ENCODE measurements around the gene SLC35C1. TPM values are rescaled to one million over a fixed set of nuclear protein-coding genes. Genes with fewer than 3 reads are reported as not detected.

Gene SLC35C1
- total RNA-seq, 1 experiment from 2014 or later: 14.0 TPM

DNA sequence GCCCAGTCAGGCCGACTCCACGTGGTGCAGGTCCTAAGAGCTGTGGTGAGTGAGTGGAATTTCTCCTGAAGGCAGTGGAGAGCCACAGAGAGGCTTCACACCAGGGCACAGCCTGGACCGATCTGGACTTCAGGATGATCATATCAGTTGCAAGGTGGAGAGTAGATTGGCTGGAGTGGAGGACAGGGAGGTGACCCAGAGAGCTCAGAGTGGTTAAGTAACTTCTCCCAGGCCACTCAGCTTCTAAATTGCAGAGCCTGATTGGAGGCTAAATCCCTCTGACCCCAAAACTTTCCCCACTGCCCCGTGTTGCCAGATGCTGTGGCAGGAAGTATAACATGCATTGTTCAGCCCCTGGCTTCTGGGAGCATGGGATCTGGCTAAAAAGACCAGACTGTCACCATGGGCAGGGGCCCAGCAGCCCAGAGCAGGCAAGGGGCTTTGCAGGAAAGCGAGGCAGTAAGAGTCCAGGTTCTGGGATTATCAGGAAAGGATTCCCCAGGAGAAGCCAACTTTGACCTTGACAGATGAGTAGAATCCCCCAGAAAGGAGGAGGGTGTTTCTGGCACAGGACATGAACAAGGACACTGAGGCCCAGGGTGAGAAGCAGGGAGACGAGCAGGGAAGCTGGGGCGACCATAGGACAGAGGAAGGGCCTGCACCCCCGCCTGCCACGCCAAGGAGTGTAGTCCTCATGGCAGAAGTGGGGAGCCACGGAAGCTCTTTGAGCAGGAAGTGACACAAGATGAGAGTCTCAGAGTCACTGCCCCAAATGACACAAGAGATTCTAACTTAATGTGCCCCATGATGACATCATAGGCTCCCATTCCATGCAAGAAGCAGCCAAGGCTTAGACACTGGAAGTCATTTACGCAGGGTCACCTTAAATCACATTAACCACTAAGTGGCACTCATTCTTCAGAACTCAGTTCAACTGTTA lies 4.8 kb downstream of the SLC35C1 start:
- peaks cover 15% of the 10 kb centered on the region for H3K36me3 Mint-ChIP-seq (ENCODE audit: insufficient read depth, unreplicated experiment)
- POLR2A ChIA-PET: no interaction called here
- no peak overlapping the region for H3K27ac Mint-ChIP-seq (ENCODE audit: unreplicated experiment)
- no peak overlapping the region for H3K4me3 Mint-ChIP-seq (ENCODE audit: unreplicated experiment)
- H3K4me3 ChIP-seq (ENCODE audit: low read depth, low read length): no peak overlapping the region
- TF ChIP-seq CTCF (IDR thresholded peaks at IDR 0.05; ENCODE audit: insufficient read depth in 1 of 2, low read depth in 1 of 2, low read length in 1 of 2, severe bottlenecking in 1 of 2, unreplicated experiment in 1 of 2): no peak
- no peaks in the 10 kb centered on the region for H3K27me3 Mint-ChIP-seq (ENCODE audit: insufficient read depth, unreplicated experiment)
- intact Hi-C loops (cut with micrococcal nuclease; ENCODE audit: unreplicated experiment): no loop called here
- CTCF ChIA-PET: no interaction called here
- peaks cover 13% of the 10 kb centered on the region for H3K4me1 ChIP-seq
- no peak for DNase-seq
- no peaks in the 10 kb centered on the region for H3K9me3 ChIP-seq
- no peaks in the 10 kb centered on the region for H3K9me3 Mint-ChIP-seq (ENCODE audit: unreplicated experiment)
- no peaks in the 10 kb centered on the region for H3K27me3 ChIP-seq (replicated peaks; ENCODE audit: control insufficient read depth, insufficient read depth, low read length)
- BruUV-seq (replicated peaks): no TSS peak
- H3K36me3 ChIP-seq (ENCODE audit: control insufficient read depth, insufficient read depth, low read length): no peaks in the 10 kb centered on the region; the same call in 1 of the 2 replicates
- peaks cover 12% of the 10 kb centered on the region for H3K4me1 Mint-ChIP-seq (ENCODE audit: low read depth, unreplicated experiment)

DNA sequence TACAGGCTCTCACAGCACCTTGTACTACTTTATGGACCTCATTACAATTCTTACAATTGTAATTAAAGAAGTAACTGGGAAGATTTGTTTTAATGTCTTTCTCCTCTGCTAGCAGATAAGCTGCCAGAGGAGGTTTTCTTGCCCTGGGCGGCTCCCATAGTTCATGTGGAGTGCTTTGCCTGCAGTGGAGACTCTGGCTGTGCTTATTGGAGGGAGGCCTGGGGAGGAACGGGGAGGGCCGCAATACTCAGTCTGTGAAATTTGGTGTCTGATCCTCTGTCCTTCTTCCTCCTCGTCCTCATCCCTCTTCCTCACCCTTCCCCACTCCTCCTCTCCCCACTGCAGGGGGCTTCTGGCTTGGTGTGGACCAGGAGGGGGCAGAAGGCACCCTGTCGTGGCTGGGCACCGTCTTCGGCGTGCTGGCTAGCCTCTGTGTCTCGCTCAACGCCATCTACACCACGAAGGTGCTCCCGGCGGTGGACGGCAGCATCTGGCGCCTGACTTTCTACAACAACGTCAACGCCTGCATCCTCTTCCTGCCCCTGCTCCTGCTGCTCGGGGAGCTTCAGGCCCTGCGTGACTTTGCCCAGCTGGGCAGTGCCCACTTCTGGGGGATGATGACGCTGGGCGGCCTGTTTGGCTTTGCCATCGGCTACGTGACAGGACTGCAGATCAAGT lies 5.6 kb downstream of the SLC35C1 start:
- Histone ChIP-seq H3K27me3 (replicated peaks; ENCODE audit: control insufficient read depth, insufficient read depth, low read length) (no peaks in the 10 kb centered on the region), H3K9me3 (no peaks in the 10 kb centered on the region), H3K4me1 (peaks cover 12% of the 10 kb centered on the region), H3K36me3 (ENCODE audit: control insufficient read depth, insufficient read depth, low read length) (no peaks in the 10 kb centered on the region; the same call in 1 of the 2 replicates), H3K4me3 (ENCODE audit: low read depth, low read length) (no peak overlapping the region)
- intact Hi-C loops (cut with micrococcal nuclease; ENCODE audit: unreplicated experiment): no loop called here
- H3K36me3 Mint-ChIP-seq (ENCODE audit: insufficient read depth, unreplicated experiment): peaks cover 7% of the 10 kb centered on the region
- POLR2A ChIA-PET: no interaction called here
- no peaks in the 10 kb centered on the region for H3K27me3 Mint-ChIP-seq (ENCODE audit: insufficient read depth, unreplicated experiment)
- H3K27ac Mint-ChIP-seq (ENCODE audit: unreplicated experiment): no peak overlapping the region
- no TSS peak for BruUV-seq (replicated peaks)
- CTCF ChIA-PET: no interaction called here
- no peak for TF ChIP-seq CTCF (IDR thresholded peaks at IDR 0.05; ENCODE audit: insufficient read depth in 1 of 2, low read depth in 1 of 2, low read length in 1 of 2, severe bottlenecking in 1 of 2, unreplicated experiment in 1 of 2)
- H3K4me3 Mint-ChIP-seq (ENCODE audit: unreplicated experiment): no peak overlapping the region
- H3K4me1 Mint-ChIP-seq (ENCODE audit: low read depth, unreplicated experiment): peaks cover 14% of the 10 kb centered on the region
- DNase-seq: no peak
- H3K9me3 Mint-ChIP-seq (ENCODE audit: unreplicated experiment): no peaks in the 10 kb centered on the region

DNA sequence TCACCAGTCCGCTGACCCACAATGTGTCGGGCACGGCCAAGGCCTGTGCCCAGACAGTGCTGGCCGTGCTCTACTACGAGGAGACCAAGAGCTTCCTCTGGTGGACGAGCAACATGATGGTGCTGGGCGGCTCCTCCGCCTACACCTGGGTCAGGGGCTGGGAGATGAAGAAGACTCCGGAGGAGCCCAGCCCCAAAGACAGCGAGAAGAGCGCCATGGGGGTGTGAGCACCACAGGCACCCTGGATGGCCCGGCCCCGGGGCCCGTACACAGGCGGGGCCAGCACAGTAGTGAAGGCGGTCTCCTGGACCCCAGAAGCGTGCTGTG lies 6.1 kb downstream of the SLC35C1 start:
- no TSS peak for BruUV-seq (replicated peaks)
- H3K27ac Mint-ChIP-seq (ENCODE audit: unreplicated experiment): no peak overlapping the region
- CTCF ChIA-PET: no interaction called here

More for the DNA sequence above, 6.1 kb downstream of the SLC35C1 start:
- Mint-ChIP-seq H3K27me3 (ENCODE audit: insufficient read depth, unreplicated experiment) (no peaks in the 10 kb centered on the region), H3K4me3 (ENCODE audit: unreplicated experiment) (no peak overlapping the region), H3K4me1 (ENCODE audit: low read depth, unreplicated experiment) (peaks cover 16% of the 10 kb centered on the region), H3K9me3 (ENCODE audit: unreplicated experiment) (no peaks in the 10 kb centered on the region), H3K36me3 (ENCODE audit: insufficient read depth, unreplicated experiment) (peaks cover 7% of the 10 kb centered on the region)
- POLR2A ChIA-PET: no interaction called here
- intact Hi-C loops (cut with micrococcal nuclease; ENCODE audit: unreplicated experiment): no loop called here
- Histone ChIP-seq H3K27me3 (replicated peaks; ENCODE audit: control insufficient read depth, insufficient read depth, low read length) (no peaks in the 10 kb centered on the region), H3K4me3 (ENCODE audit: low read depth, low read length) (no peak overlapping the region), H3K4me1 (peaks cover 7% of the 10 kb centered on the region), H3K36me3 (ENCODE audit: control insufficient read depth, insufficient read depth, low read length) (no peaks in the 10 kb centered on the region; the same call in 1 of the 2 replicates), H3K9me3 (no peaks in the 10 kb centered on the region)
- TF ChIP-seq CTCF (IDR thresholded peaks at IDR 0.05; ENCODE audit: insufficient read depth in 1 of 2, low read depth in 1 of 2, low read length in 1 of 2, severe bottlenecking in 1 of 2, unreplicated experiment in 1 of 2): no peak
- no peak for DNase-seq
